ENCODE data around the gene FBXW8.

The FBXW8 gene

DNA sequence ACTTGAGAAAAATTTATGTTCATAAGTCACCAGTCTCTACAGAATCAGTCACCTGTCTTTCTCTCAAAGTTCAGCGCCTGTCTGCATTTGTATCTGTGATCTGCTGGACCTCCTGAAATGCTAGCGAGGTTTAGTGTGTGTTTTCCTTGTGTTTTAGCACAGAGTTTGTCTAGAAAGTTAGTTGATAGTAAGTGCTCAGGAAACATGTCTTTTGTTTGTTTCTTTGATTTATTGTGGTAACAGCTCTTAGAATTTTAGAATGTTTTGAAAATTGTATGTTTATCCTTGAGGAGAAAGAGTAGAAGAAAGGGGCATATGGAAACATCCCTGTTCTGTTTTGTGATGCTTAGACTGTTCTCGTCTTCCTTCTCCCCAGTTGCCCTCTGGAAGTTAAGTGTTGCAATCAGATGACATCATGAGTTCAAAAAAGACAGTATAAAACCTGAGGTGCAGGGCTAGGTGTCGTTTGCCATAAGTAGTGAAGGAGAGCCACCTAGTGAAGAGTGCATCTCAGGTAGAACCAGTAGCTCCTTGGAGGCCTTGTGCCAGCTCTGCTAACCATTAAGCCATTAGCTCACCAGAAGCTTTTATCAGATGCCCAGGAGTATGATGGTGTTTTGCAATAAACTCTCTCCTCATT lies 44.8 kb downstream of the FBXW8 start:
- DNase-seq (ENCODE audit: low read depth): no peak

DNA sequence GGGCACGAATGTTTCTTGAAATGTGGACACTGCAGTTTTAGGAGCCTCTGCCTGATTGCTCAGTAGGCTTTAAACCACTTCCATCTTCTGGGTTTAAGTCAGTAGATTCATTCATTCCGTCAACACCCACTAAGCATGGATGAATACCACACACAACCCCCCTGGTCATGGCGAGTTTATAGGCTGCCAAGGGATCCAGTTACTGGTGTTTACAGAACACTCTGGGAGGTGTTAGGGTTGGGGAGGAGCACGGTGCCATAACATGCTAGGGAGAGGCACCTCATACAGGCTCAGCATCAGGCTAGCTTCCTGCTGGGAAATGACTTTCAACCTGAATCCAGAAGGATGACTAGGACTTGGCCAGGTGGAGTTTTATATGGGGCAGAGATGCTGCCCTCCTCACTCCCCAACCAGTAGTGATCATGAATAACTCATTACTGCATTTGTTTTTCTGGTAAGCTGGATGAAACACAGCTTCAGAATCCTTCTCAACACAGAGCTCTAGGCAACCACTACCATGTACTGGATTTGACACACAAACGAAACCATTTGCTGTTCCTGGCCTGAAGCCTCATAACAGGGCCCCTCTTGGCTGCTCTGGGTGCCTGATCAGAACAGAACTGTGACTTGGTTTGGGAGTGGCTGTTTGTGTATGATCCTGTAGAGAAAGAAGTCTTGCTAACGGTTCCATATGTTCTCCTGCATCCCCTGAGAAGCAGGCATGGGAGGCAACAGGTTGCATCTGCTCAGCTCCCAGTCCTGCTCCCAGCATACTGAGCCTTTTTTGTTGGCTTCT lies 47.9 kb downstream of the FBXW8 start:
- no peak for DNase-seq (ENCODE audit: low read depth)

DNA sequence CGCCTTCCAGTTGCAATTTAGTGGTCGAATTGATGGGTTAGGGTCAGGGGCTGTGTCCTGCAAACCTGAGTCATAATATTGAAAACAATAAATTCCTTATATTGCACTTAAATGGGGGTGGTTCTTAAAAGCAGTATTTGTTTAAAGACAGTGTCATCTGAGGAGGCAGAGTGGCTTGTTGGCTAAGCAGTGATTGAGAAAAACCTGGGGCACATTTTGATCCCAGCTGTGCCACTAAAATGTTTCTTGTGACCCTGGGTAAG lies 48.4 kb downstream of the FBXW8 start:
- DNase-seq (ENCODE audit: low read depth): no peak

DNA sequence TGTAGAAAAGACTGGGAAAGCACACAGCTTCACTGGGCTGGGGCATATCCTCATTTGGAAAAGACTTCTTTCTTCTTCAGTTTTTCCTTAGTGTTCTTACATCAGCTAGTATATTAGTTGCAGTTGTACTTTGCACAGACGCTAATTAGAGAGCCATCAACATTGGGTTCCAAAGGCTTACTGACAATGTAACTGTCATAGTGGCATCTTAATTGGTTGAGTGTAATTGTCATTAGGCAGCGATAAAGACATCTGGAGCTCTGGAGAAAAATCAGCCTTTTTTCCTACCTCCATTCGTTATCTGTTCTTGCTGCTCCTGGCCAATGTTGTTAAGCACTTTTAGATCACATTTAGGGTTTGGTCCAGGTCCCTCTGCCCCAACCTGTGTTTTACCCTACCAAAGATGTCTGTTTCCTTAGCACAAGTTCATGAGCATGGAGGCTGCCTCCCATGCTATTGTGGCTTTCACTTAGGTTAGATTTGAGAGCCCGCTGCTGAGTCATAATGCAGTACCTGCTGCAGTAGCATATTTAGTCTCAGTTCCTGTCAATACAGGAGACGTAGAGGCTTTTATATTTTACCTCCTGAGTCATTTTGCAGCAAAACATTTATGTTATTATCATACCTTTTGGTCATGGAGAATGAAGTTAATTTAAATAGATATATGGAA lies 49.2 kb downstream of the FBXW8 start:
- DNase-seq (ENCODE audit: low read depth): no peak

DNA sequence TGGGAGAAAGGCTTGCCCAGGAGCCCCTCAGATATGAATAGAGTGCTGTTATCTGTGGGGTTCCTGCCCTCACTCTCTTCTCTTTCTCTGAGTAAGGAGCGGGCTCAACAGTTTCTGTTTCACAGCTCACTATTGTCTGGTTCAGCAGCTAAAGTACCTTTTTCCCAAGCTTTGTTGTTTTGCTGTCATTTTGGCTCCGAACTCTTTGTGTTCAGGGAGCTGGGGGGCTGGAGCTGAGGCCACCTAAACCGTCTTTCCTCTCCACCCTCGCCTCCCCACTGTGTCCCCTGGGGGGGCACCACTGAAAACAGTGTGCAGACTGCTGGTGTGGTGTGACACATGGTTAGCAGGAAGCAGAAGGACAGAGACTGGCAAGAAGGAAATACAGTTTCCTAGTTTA lies 51.4 kb downstream of the FBXW8 start:
- no peak for DNase-seq (ENCODE audit: low read depth)

DNA sequence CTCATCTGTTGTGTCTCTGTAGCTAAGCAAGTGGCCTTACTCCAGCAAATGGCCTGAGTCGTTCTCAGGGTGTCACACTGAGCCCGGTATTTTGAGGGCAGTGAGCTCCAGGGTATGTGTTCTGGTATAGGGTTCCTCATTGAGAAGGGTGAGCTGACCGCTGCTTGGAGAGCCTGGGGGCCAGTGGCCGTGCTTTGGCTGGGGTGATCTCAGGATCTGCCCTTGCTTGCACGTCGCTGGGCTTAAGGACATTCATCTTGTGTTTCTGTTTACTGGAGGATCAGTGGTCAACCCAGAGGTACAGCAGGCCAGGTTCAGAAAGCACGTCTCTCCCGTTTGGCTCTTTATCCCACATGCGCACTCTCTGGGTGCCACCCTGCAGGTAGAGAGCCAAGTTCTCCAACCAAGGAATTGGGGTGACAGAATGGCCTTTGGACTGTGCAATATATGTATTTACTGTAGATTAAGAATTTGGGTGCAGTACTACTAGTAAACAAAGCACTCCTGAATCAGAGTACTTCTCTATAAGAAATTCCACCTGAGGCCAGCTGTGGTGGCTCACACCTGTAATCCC lies 52.1 kb downstream of the FBXW8 start:
- DNase-seq (ENCODE audit: low read depth): no peak

DNA sequence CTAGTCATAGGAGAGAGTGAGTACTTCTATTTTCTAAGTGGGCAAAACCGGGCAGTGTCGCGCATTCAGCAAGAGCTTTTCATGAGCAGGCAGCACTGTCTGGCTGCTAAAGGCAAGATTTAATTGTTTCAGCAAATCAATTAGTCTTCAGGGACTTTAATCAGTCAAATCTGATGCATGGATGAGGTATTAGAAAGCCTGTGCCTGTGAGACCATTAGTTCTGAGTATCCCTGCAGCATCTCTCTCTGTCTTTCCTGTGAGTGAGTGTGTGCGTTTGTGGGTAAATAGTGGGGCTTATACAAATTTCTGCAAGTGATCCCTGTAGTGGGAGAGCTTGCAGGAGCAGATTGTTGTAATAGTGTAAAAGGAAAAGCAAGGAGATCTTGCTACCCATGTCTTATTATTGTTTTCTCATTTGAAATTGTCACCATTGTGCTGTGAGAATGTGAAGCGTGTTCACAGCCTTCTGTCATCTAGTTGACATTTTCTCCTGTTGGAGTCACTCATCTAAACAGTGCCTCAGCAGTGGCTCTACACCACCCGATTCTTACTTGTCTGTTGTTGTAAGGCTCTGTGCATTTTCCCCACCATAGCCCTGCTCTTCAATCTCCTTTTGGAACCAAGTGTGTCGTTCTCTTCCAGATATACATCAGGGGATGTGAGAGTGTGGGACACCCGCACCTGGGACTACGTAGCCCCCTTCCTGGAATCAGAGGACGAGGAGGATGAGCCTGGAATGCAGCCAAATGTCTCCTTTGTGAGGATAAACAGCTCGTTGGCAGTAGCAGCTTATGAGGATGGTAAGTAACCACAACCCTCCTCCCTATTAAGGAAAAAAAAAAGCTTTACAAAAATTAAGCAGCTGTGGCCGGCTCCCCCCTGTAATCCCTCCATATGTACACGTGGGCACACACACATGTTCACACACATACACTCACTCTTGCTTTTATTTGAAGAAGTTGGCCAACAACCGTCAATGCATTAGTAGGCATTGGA lies 53.6 kb downstream of the FBXW8 start:
- DNase-seq (ENCODE audit: low read depth): no peak

DNA sequence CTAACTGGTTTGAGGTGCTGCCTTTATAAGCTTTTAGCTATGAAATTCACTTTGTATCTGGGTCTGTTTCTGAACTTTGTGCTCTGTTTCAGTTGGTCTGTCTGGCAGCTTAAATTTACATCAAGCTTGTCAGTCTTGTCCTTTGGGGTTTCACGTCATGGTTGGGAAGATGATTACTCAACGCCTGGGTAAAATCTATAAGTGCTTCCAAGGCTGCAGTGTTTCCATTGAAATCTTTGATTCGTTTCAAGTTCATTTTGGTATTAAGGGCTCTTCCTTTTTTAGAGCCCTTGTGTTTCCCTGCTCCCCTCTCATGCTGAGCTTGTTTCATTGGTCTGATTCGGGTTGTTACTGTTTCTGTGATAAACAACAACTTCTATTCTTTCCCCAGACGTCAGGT lies 58.2 kb downstream of the FBXW8 start:
- no peak for DNase-seq (ENCODE audit: low read depth)

DNA sequence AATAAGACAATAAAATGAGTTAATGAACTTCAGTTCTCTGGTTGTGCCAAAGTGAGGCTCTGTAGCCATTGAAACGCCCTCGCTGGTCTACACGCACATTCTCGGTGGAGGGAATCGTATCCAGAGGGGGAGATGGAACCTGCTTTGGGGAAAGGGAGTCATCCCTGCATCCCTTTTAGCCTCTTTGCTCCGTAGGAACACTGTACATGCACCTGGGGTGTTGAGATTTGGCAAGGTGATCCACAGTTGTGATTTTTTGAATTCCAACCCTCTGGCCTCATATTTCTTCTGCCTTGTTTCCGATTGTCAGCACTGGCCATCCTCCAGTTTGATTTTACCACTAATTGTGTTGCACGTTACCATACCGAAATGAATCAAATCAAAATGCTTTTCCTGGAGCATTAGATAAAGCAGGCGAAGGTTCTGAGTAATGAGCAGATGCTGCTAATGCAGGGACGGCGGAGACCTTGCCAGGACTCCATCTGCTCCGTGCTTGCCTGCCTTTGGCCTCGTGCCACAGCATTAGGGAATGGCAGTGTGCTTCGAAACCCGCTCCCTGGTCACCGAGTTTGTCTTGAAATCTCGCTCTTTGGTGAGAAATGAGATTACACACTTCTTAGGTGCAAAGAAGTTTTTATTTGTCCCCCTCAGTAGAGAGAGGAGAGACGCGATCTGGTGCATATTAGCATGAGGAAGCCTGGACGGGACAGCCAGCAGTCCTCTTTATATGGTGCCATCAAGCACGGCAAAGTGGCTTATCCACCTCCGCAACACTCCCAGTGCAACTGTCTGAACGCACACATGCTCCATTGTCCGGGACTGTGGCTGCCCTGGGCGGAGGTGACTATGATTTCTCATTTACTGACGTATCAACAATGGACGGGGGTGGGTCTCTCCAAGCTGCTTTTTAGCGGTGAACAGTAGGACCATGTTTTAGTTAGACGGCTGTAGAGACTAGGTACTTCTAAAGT lies 59.1 kb downstream of the FBXW8 start:
- DNase-seq (ENCODE audit: low read depth): no peak

DNA sequence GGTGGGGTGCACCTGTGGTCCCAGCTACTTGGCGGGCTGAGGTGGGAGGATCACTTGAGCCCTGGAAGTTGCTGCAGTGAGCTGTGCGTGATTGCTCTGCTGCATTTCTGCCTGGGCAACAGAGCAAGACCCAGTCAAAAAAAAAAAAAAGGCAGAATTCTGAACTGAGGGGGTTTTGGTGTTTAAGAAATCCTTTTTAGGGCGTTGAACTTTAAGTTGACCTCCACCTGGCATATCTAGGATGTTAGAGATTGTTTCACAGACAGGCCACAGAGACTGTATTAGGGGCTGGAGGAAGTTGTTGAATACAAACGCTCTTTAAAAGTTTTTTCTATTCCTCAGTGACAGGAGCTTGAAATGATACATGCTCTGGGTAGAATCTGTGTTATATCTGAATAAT lies 60.5 kb downstream of the FBXW8 start:
- DNase-seq (ENCODE audit: low read depth): no peak

DNA sequence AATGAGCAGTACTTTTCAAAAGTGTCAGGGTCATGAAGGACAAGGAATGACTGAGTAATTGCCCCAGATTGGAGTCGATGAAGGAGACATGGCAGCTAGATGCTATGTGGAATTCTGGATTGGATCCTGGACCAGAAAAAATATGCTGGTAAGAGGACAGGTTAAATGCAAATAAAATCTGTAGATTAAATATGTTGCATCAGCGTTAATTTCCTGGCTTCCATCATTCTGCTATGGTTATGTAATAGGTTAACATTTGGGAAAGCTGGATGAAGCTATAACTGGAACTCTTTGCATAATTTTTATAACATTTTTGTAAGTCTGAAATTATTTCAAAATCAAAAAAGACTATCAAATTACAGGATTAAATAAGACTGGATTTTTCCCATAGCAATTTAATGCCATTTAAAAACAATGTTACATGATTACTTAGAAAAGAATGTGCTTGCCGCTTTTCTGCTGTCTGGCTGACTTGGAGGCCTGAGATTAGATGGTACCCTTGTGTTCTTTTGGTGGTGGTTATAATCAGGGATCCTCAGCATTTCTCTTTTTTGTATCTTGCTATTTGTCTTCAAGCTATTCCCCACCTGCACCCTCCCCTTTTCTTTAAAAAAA lies 65.1 kb downstream of the FBXW8 start:
- DNase-seq (ENCODE audit: low read depth): no peak

DNA sequence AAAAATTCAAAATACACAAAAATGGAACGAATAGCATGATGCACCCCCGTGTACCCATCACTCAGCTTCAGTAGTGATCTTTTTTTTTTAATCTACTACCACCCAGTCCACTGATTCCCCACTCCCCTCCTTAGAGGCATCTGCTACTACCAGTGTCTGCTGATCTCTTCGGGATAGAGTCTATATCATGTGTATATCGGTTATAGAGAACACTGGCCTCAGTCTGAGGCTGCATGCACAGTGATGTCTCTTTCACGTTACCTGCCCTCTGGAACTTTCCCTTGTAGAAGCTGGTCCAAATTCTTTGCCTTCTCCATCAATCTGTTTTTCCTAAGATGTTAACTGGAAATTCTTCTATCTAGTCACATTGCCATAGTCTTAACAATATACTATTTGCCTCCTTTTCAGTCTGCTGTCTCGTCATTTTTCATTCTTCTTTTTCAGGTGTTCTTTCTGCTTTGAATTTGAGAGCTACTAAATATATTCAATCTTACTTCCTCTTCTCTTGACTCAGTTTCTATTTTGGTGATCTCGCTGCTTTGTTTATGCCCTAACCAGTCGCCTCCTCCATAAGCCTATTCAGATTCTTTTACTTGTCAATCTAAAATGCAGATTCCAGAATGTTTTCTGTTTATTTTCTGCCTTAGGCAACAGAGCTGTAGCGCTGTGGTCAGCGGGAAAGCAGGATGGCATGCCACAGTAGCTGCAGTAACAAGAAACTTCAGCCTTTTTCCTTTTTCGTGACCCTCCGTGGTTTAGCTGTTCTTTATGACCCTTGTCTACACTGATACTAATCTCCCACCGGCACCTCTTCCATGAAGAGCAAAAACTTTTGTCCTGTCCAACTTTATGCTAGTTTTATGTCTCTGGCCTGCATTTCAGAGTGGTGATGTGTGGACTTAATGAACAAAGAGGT lies 67.0 kb downstream of the FBXW8 start:
- DNase-seq (ENCODE audit: low read depth): no peak

DNA sequence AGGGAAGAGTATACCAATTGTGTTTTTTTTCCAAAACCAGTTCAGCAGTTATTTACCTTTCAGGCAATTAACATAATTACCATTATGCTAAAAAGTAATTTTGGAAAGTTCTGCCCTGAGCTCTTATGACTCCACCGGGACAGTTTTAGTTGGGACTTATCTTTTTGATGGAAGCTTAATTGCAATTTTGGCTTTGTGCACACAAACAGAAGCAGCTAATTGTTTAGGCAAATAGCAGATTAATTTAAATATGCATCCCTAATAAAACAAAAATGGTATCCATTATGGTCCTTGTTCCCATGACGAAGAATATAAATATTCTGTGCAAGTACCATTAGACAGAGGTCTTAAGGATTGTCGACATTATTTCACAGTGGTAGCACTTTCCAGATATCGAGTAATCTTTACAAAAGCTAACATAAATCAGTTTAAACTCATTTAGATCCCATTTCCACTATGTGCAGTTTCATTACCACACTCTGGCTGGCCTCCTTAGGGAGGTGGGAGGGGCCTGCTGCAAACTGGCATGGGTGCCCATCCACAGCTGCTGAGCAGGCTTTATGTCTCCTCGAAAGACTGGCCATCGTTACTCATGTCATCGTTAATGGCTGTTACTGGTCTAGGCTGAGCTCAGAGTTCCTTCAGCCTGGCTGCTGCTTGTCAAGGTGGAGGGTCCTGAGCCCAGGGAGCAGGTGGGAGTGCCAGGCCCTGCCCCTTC lies 68.2 kb downstream of the FBXW8 start:
- no peak for DNase-seq (ENCODE audit: low read depth)

DNA sequence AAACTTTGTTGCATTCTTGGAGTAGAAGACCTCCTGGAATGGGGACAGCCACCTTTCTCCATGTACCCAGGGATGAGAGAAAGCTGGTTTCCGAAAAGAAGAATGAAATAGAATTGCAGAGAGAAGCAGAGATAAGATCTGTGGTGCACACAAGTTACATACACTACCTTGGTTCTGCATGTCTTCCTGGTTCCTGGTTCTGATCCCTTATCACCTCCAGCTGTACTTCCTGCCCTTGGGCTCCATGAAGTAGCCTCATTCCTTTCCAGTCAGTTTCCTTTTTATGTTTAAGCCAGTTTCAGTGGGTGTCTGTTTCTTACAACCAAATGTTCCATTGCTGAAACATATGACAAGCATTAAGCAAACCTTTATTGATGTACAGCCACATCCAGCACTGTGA lies 69.3 kb downstream of the FBXW8 start:
- DNase-seq (ENCODE audit: low read depth): no peak

DNA sequence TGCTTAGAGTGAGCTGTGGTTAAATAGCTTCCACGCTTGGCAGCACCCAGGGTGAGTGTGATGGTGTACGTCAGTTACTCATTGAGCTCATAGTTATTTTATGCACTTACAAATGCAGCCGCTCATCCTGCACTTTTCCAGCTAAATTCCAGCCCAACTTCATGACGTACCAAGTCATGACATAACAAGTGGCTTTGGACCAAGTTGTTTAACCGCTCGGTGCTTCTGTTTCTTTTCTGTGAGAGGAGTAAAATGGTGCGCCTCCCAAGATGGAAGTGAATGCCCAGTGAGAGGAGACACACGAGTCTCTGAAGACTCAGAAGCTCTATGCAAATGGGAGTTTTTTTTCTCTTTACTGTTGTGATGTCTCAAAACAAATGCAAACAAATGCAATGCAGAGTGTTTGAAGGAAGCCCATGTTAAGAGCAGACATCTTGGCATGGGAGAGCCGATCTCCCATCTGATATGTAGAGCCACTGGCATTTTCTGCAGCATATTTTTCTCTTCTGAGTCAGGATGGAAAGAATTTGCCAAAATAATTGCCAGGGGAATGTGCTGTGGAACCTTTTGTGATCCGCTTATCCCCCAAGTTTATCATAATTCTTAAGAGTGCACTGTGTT lies 72.2 kb downstream of the FBXW8 start:
- DNase-seq (ENCODE audit: low read depth): no peak

DNA sequence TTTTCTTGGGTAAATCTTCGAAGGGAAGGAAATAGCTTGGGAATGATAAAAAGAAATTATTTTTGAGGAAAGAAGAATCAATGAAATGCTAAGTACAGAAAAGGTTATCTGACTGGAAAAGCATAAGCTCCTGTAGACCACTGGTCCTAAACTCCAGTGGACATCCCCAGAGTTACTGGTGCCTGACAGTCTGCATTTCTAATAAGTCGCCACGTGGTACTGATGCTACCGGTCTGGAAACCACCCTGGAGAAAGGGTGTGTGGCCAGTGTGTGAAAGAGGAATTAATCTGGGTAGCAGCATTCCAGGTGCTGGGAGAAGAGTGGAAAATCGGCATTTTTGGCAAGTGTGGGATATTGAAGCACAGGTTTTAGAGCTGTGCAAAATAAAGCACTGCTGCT lies 73.3 kb downstream of the FBXW8 start:
- DNase-seq (ENCODE audit: low read depth): no peak

DNA sequence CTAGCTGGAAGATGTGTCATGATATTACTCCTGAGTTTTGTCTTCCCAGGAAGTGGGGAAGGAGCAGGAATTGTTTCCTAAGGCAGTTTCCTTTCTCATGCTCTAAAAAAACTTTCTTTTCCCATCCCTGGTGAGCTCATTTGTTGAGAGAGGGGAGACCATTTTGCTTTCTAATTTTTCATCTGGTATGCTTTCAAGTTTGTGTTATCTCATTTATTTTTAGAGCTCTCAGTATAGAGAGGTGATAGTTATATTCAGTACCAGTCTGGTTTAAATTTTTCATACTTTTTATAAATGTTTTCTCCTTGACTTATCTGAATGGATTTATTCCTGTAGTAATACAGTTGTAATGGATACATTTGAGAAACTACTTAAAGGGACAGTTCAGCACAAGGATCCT lies 79.6 kb downstream of the FBXW8 start:
- no peak for DNase-seq (ENCODE audit: low read depth)
